OCI-LY7 (cell line): ENCODE measurements around the gene AVL9. TPM values are rescaled to one million over a fixed set of nuclear protein-coding genes. Genes with fewer than 3 reads are reported as not detected.
"Not testable (repeated sequence)": the region's sequence is repeated elsewhere in the genome, so short reads cannot be mapped to it uniquely, and the experiment has no call there.

Experiments used
- BruUV-seq: library from RNA; stranded (reverse); fragments of 400-500 nt; replicated peaks from 2 replicates; lab custom pipeline; 2021; lab: Mats Ljungman, UMichigan
- CTCF ChIA-PET: fragments of 300-600 bp; sonication (Branson Sonifier 250); formaldehyde crosslinking; loops from one replicate; lab custom pipeline; 2022; ENCODE audit warnings: antibody characterized with exemption; ENCODE audit not compliant: unreplicated experiment; lab: Charles Lee
- POLR2A ChIA-PET: fragments of 300-600 bp; sonication (Branson Sonifier 250); formaldehyde crosslinking; loops from one replicate; lab custom pipeline; 2022; ENCODE audit warnings: antibody characterized with exemption; lab: Charles Lee
- DNase-seq: peaks from one replicate; pipeline ENCODE4 v3.0.0-alpha.2; 2015; ENCODE audit warnings: low spot score
- H2AFZ ChIP-seq: fragments of 200-600 bp; sonication (generic), shearing (Covaris generic); 2 replicates; pipeline ENCODE4 v1.6.1; 2014; ENCODE audit warnings: mild to moderate bottlenecking, antibody characterized with exemption, low read length, moderate library complexity
- H3K27ac ChIP-seq: fragments of 200-600 bp; sonication (generic); 2 replicates; pipeline ENCODE4 v1.5.1; 2014; ENCODE audit warnings: mixed run types, low read depth, mild to moderate bottlenecking, moderate library complexity, low read length, inconsistent platforms; ENCODE audit not compliant: poor library complexity, severe bottlenecking
- H3K36me3 ChIP-seq: fragments of 200-600 bp; sonication (generic); 2 replicates; pipeline ENCODE4 v1.6.1; 2014; ENCODE audit warnings: mild to moderate bottlenecking, antibody characterized with exemption, low read length, moderate library complexity, mixed read lengths; ENCODE audit not compliant: insufficient read depth
- H3K4me1 ChIP-seq: fragments of 200-600 bp; sonication (generic); 2 replicates; pipeline ENCODE4 v1.5.1; 2014; ENCODE audit warnings: mild to moderate bottlenecking, low read length; ENCODE audit not compliant: insufficient read depth, poor library complexity, severe bottlenecking
- H3K4me2 ChIP-seq: fragments of 200-600 bp; sonication (generic); 2 replicates; pipeline ENCODE4 v1.6.1; 2014; ENCODE audit warnings: mild to moderate bottlenecking, low read length
- H3K4me3 ChIP-seq: fragments of 200-600 bp; sonication (generic); 2 replicates; pipeline ENCODE4 v1.5.1; 2014; ENCODE audit warnings: mild to moderate bottlenecking, low read depth, low read length; ENCODE audit not compliant: poor library complexity, severe bottlenecking
- H3K79me2 ChIP-seq: fragments of 200-600 bp; sonication (generic); 2 replicates; pipeline ENCODE4 v1.6.1; 2016; ENCODE audit warnings: low read depth, mild to moderate bottlenecking, low read length, moderate library complexity, mixed read lengths; ENCODE audit not compliant: insufficient read depth
- H3K9me2 ChIP-seq: fragments of 200-600 bp; sonication (generic); 2 replicates; pipeline ENCODE4 v1.6.1; 2016; ENCODE audit warnings: mild to moderate bottlenecking, low read length, mixed read lengths; ENCODE audit not compliant: insufficient read depth
- H3K9me3 ChIP-seq: fragments of 200-600 bp; sonication (generic); 2 replicates; pipeline ENCODE4 v1.6.1; 2014; ENCODE audit warnings: mild to moderate bottlenecking, mixed run types, low read length, mixed read lengths
- H4K20me1 ChIP-seq: fragments of 200-600 bp; sonication (generic); 2 replicates; pipeline ENCODE4 v1.6.1; 2014; ENCODE audit warnings: mild to moderate bottlenecking, antibody characterized with exemption, low read length, moderate library complexity, mixed read lengths; ENCODE audit not compliant: insufficient read depth
- CTCF ChIP-seq: fragments of 200-600 bp; sonication (generic); conservative IDR thresholded peaks from 2 replicates; pipeline ENCODE4 v1.5.1; 2014; ENCODE audit warnings: mild to moderate bottlenecking, antibody characterized with exemption, low read length, moderate library complexity, mixed read lengths
- EZH2phosphoT487 ChIP-seq: fragments of 200-600 bp; sonication (generic); IDR thresholded peaks from 2 replicates; pipeline ENCODE4 v1.6.1; 2018; ENCODE audit warnings: low read depth, borderline replicate concordance, mild to moderate bottlenecking, mixed run types, antibody characterized with exemption, low read length, moderate library complexity, mixed read lengths
- intact Hi-C: fragments of 100-400 bp; cut with micrococcal nuclease; formaldehyde crosslinking; loops from one replicate; pipeline ENCODE4 v1.10.0; 2022; ENCODE audit not compliant: unreplicated experiment
- total RNA-seq, 2 experiments: library from RNA; depleted of rRNA in 1 of 2; stranded (reverse); fragments of >200 nt in 1 of 2; shearing (Covaris generic) in 1 of 2; gene quantifications; 2 replicates each; pipeline ENCODE4 v1.2.3, GENCODE V29; 2014 to 2022

The AVL9 gene
- total RNA-seq, 2 experiments from 2014 or later, result 36.6 to 54.9 TPM

GRCh38 chr7:32631021-32631420 is 135.7 kb downstream of the AVL9 start:
- H3K27ac ChIP-seq, result no peak overlapping the region
- DNase-seq, result no peak
- no peaks in the 10 kb centered on the region for H3K4me1 ChIP-seq
- intact Hi-C loops, result loop anchor here (10.0 kb wide), 1 partner anchor 56 kb away; no protein-coding TSS in a partner anchor
- H4K20me1 ChIP-seq, result no peaks in the 10 kb centered on the region
- H3K9me3 ChIP-seq, result no peaks in the 10 kb centered on the region
- H2AFZ ChIP-seq, result no peak overlapping the region
- no peaks in the 10 kb centered on the region for H3K36me3 ChIP-seq
- H3K4me3 ChIP-seq, result no peak overlapping the region
- ChIA-PET POLR2A (no interaction called here), CTCF (no interaction called here)
- no peaks in the 10 kb centered on the region for H3K79me2 ChIP-seq
- no peaks in the 10 kb centered on the region for H3K9me2 ChIP-seq
- TF ChIP-seq CTCF (no peak), EZH2phosphoT487 (no peak)
- no TSS peak for BruUV-seq
- H3K4me2 ChIP-seq, result no peak overlapping the region

DNA sequence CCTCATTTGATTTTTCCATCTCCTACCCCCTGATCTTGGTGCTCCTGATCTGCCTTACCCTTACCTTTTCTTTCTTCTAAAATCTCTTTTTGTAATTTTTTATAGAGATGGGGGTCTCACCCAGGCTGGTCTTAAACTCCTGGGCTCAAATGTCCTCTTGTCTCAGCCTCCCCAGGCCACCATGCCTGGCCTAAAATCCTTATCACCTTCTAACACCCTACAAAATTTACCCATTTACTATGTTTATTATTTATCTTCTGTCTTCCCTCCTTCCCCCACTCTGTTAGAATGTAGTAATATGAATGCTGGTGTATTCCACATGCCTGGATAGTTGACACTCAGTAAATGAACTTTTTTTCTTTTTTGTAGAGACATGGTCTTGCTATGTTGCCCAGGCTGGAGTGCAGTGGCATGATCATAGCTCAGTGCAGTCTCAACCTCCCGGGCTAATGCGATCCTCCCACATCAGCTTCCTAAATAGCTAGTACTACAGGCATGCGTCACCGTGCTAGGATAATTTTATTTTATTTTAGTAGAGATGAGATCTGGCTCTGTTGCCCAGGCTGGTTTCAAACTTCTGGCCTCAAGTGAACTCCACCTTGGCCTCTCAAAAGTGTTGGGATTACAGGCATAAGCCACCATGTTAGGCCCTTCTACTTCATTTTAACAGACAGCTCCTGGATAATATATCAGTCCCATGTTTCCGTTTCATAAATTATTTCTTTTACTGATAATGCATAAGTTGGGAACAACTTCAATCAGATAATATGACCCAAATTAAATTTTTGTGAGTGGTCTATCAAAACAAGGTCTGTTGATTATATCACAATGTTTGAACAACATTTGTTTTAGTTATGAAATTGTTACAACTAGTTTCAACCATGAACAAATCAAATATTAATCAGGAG is 136.6 kb downstream of the AVL9 start:
- BruUV-seq, H2AFZ ChIP-seq, CTCF ChIA-PET: not testable (repeated sequence)

DNA sequence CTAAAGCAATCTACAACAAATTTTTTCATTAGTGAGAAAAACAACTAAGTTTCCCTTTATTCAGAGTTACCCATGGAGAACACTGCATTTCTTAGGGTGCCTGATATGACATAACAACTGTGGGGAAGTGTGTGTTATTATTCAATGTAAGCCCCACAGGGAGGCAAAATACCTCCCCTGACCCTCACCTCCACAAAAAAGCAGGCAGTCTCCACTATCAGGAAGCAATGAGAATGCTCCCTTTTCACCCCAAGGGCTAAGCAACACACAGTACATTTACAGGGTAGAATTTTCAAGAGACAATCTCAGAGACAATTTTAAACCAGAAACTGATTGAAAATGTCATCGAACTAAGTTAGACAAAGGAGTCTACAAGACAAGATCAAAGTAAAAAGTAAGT is 138.2 kb downstream of the AVL9 start:
- BruUV-seq, H3K9me3 ChIP-seq, H3K9me2 ChIP-seq, H3K4me2 ChIP-seq, CTCF ChIA-PET, DNase-seq, H3K4me3 ChIP-seq, H2AFZ ChIP-seq, H3K36me3 ChIP-seq, H3K4me1 ChIP-seq, H4K20me1 ChIP-seq, H3K27ac ChIP-seq, H3K79me2 ChIP-seq: not testable (repeated sequence)
- POLR2A ChIA-PET, result interaction anchor here (0.6 kb wide), 1 partner anchor 11 kb away, joined by 4 read pairs; no protein-coding TSS in a partner anchor
- intact Hi-C loops, result loop anchor here (10.0 kb wide), 1 partner anchor 59 kb away; no protein-coding TSS in a partner anchor

More for the DNA sequence above, 136.6 kb downstream of the AVL9 start:
- not testable (repeated sequence) for DNase-seq, H3K9me2 ChIP-seq, H3K4me3 ChIP-seq, H3K27ac ChIP-seq, H3K4me2 ChIP-seq, H3K36me3 ChIP-seq, H3K79me2 ChIP-seq, H3K4me1 ChIP-seq, H4K20me1 ChIP-seq, H3K9me3 ChIP-seq
- intact Hi-C loops, result loop anchor here (10.0 kb wide), 1 partner anchor 57 kb away; no protein-coding TSS in a partner anchor
- POLR2A ChIA-PET, result interaction anchor here (1.1 kb wide), 1 partner anchor 8 kb away, joined by 3 read pairs; no protein-coding TSS in a partner anchor

GRCh38 chr7:32634798-32635393 is 139.6 kb downstream of the AVL9 start:
- H2AFZ ChIP-seq, H3K36me3 ChIP-seq, H3K4me3 ChIP-seq, CTCF ChIA-PET, H3K27ac ChIP-seq, POLR2A ChIA-PET, H3K4me1 ChIP-seq, BruUV-seq, H4K20me1 ChIP-seq, H3K9me2 ChIP-seq, H3K79me2 ChIP-seq, H3K9me3 ChIP-seq, DNase-seq, H3K4me2 ChIP-seq: not testable (repeated sequence)
- intact Hi-C loops, result loop anchor here (5.0 to 10.0 kb wide), 2 partner anchors 60 to 143 kb away; partner anchors contain the start of gene LSM5

DNA sequence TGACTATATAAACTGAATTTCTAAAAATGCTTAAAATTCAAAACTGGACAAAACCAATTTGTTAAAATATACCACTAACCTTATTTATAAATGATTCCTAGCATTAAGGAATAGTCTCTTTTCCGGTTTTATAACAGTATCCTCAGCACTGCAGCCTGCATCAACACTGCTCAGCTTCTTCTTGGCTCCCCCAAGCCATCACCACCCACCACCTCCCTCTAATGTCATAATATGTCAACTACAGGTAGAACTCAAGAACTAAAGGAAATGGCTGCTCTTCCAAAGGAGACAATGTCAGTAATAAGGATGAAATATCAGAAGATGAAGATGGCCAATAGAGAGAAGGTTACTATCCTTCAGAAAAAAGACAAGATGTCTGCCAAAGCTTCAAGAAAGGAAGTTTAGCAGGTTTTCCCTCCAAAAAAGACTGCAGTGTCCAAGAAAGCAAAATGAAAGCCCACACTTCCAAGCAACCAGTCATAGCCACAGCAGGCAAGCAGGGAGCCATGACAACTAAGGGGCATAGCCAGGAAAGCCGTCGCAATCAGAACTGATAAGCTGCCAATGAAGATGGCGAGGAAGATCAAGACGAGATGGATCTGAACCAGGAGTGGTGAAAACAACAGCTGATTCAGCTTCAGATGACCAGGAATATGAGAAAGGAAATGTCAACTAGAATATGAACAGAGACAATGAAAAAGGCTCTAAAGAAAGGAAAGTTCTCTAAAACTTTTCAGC is 141.6 kb downstream of the AVL9 start:
- H4K20me1 ChIP-seq, H3K36me3 ChIP-seq, H3K9me3 ChIP-seq, H2AFZ ChIP-seq, H3K4me3 ChIP-seq, H3K9me2 ChIP-seq, BruUV-seq, H3K4me2 ChIP-seq, H3K79me2 ChIP-seq, H3K27ac ChIP-seq, CTCF ChIA-PET, H3K4me1 ChIP-seq: not testable (repeated sequence)
- POLR2A ChIA-PET, result interaction anchor here (2.1 kb wide), 1 partner anchor 141 kb away, joined by 7 read pairs; the partner anchor contains the start of gene AVL9
- DNase-seq, result peak; percentile 2
- intact Hi-C loops, result loop anchor here (5.0 to 10.0 kb wide), 2 partner anchors 62 to 145 kb away; partner anchors contain the start of gene LSM5
